ENCODE data around the gene LSM14B.

LSM14B gene

GRCh38 chr20:62118113-62119043 is 3.9 kb upstream of the LSM14B start:
- H3K36me3 ChIP-seq (ENCODE audit: insufficient read depth, low read length) = no peaks in the 10 kb centered on the region; the same call in 1 of the 2 replicates
- no peak for TF ChIP-seq EZH2 (IDR thresholded peaks at IDR 0.05; ENCODE audit: borderline replicate concordance, low read length)
- TF ChIP-seq CTCF (IDR thresholded peaks at IDR 0.05; ENCODE audit: low read length) = no peak

GRCh38 chr20:62119115-62119514 is 3.2 kb upstream of the LSM14B start:
- Histone ChIP-seq H3K27ac (ENCODE audit: low read depth, low read length, poor library complexity, severe bottlenecking) (no peak overlapping the region), H3K27me3 (ENCODE audit: insufficient read depth, low read length) (peaks cover 11% of the 10 kb centered on the region; the same call in 1 of the 2 replicates), H3K9me3 (ENCODE audit: low read length) (no peaks in the 10 kb centered on the region), H3K4me1 (ENCODE audit: insufficient read depth, low read length, severe bottlenecking) (peaks cover 18% of the 10 kb centered on the region), H3F3A (ENCODE audit: insufficient read depth, low read length) (no peaks in the 10 kb centered on the region), H3K9me2 (ENCODE audit: low read depth, low read length) (no peaks in the 10 kb centered on the region), H4K20me1 (ENCODE audit: insufficient read depth, low read length) (no peaks in the 10 kb centered on the region), H3K9ac (ENCODE audit: low read length) (no peak overlapping the region), H3K4me3 (ENCODE audit: low read depth, low read length, poor library complexity, severe bottlenecking) (no peak overlapping the region), H3K4me2 (ENCODE audit: low read length) (no peak overlapping the region), H3K79me2 (ENCODE audit: insufficient read depth, low read length) (no peaks in the 10 kb centered on the region), H3K36me3 (ENCODE audit: insufficient read depth, low read length) (peaks cover 3% of the 10 kb centered on the region; the same call in 1 of the 2 replicates), H2AFZ (ENCODE audit: low read length) (no peak overlapping the region)
- TF ChIP-seq EZH2 (IDR thresholded peaks at IDR 0.05; ENCODE audit: borderline replicate concordance, low read length) = no peak
- no peak for TF ChIP-seq CTCF (IDR thresholded peaks at IDR 0.05; ENCODE audit: low read length)

More at GRCh38 chr20:62118113-62119043, 3.9 kb upstream of the LSM14B start:
- H2AFZ ChIP-seq (ENCODE audit: low read length) = no peak overlapping the region
- H3K27me3 ChIP-seq (ENCODE audit: insufficient read depth, low read length) = peaks cover 11% of the 10 kb centered on the region; the same call in 1 of the 2 replicates
- H3F3A ChIP-seq (ENCODE audit: insufficient read depth, low read length) = no peaks in the 10 kb centered on the region
- no peaks in the 10 kb centered on the region for H4K20me1 ChIP-seq (ENCODE audit: insufficient read depth, low read length)
- peaks cover 11% of the 10 kb centered on the region for H3K4me1 ChIP-seq (ENCODE audit: insufficient read depth, low read length, severe bottlenecking)
- no peaks in the 10 kb centered on the region for H3K9me3 ChIP-seq (ENCODE audit: low read length)
- H3K27ac ChIP-seq (ENCODE audit: low read depth, low read length, poor library complexity, severe bottlenecking) = no peak overlapping the region
- H3K4me2 ChIP-seq (ENCODE audit: low read length) = no peak overlapping the region
- no peaks in the 10 kb centered on the region for H3K79me2 ChIP-seq (ENCODE audit: insufficient read depth, low read length)
- no peak overlapping the region for H3K4me3 ChIP-seq (ENCODE audit: low read depth, low read length, poor library complexity, severe bottlenecking)
- no peaks in the 10 kb centered on the region for H3K9me2 ChIP-seq (ENCODE audit: low read depth, low read length)
- H3K9ac ChIP-seq (ENCODE audit: low read length) = no peak overlapping the region

GRCh38 chr20:62119591-62120364 is 2.5 kb upstream of the LSM14B start:
- no peaks in the 10 kb centered on the region for H3K9me2 ChIP-seq (ENCODE audit: low read depth, low read length)
- TF ChIP-seq CTCF (IDR thresholded peaks at IDR 0.05; ENCODE audit: low read length) = no peak
- TF ChIP-seq EZH2 (IDR thresholded peaks at IDR 0.05; ENCODE audit: borderline replicate concordance, low read length) = no peak
- H3K36me3 ChIP-seq (ENCODE audit: insufficient read depth, low read length) = peaks cover 9% of the 10 kb centered on the region; the same call in 1 of the 2 replicates
- H3K9me3 ChIP-seq (ENCODE audit: low read length) = no peaks in the 10 kb centered on the region
- H2AFZ ChIP-seq (ENCODE audit: low read length) = no peak overlapping the region
- no peaks in the 10 kb centered on the region for H3K79me2 ChIP-seq (ENCODE audit: insufficient read depth, low read length)
- H3K4me3 ChIP-seq (ENCODE audit: low read depth, low read length, poor library complexity, severe bottlenecking) = no peak overlapping the region
- H3K27me3 ChIP-seq (ENCODE audit: insufficient read depth, low read length) = peaks cover 11% of the 10 kb centered on the region; the same call in 1 of the 2 replicates
- H3K4me2 ChIP-seq (ENCODE audit: low read length) = no peak overlapping the region
- peaks cover 20% of the 10 kb centered on the region for H3K4me1 ChIP-seq (ENCODE audit: insufficient read depth, low read length, severe bottlenecking)
- no peak overlapping the region for H3K9ac ChIP-seq (ENCODE audit: low read length)
- H4K20me1 ChIP-seq (ENCODE audit: insufficient read depth, low read length) = no peaks in the 10 kb centered on the region
- no peak overlapping the region for H3K27ac ChIP-seq (ENCODE audit: low read depth, low read length, poor library complexity, severe bottlenecking)
- H3F3A ChIP-seq (ENCODE audit: insufficient read depth, low read length) = no peaks in the 10 kb centered on the region

Data from OCI-LY1 (cell line).